Testis (tissue), 2 donors: ENCODE results near the gene LBH.

Experiments
- POLR2A ChIP-seq: fragments of 450-650 bp; IDR thresholded peaks from one replicate; pipeline ENCODE4 v1.6.1; 2017; ENCODE audit warnings: antibody characterized with exemption, mild to moderate bottlenecking, moderate library complexity
- TF ChIP-seq, protein P1 (sequence below), 3 experiments: fragments of 450-650 bp in 2 of 3; fragments of 200-600 bp in 1 of 3; sonication (generic) in 1 of 3; IDR thresholded peaks; one replicate each; pipeline ENCODE4 v1.5.1; 2016 to 2019; ENCODE audit warnings: antibody characterized with exemption in 3 of 3, mild to moderate bottlenecking in 2 of 3, moderate library complexity in 1 of 3

DNA sequence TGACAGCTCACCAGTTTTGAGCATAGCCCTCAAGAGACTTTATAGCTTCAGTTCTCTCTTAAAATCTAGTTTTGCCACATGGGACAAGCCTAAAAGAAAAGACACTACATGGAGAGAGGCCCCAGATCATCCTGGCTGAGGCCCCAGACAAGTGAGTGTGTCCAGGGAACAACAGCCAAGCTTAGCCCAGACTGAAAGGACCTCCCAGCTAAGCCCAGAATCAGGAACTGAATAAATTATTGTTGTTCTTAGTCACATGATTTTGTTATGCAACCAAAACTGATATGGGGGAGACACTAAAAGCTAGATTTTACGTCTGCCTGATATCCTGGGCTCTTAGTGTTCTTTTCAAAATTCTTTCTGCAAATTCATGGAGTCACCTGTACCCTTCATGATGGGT lies 29.3 kb upstream of the LBH start:
- TF ChIP-seq, protein P1, sequence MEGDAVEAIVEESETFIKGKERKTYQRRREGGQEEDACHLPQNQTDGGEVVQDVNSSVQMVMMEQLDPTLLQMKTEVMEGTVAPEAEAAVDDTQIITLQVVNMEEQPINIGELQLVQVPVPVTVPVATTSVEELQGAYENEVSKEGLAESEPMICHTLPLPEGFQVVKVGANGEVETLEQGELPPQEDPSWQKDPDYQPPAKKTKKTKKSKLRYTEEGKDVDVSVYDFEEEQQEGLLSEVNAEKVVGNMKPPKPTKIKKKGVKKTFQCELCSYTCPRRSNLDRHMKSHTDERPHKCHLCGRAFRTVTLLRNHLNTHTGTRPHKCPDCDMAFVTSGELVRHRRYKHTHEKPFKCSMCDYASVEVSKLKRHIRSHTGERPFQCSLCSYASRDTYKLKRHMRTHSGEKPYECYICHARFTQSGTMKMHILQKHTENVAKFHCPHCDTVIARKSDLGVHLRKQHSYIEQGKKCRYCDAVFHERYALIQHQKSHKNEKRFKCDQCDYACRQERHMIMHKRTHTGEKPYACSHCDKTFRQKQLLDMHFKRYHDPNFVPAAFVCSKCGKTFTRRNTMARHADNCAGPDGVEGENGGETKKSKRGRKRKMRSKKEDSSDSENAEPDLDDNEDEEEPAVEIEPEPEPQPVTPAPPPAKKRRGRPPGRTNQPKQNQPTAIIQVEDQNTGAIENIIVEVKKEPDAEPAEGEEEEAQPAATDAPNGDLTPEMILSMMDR (IDR thresholded peaks at IDR 0.05) = no peak
- TF ChIP-seq POLR2A = no peak
